GM19239 (cell line): ENCODE results near the gene PPP1R14D.

Experiments
- DNase-seq: peaks from one replicate; pipeline ENCODE4 v3.0.0; 2011; ENCODE audit warnings: low spot score; ENCODE audit not compliant: insufficient read length
- FAIRE-seq: peaks from 2 replicates; lab custom pipeline; 2011; peaks lifted over from hg19 to GRCh38; lab: Jason Lieb, UNC

Gene PPP1R14D

GRCh38 chr15:40853241-40853890 lies 24.9 kb upstream of the PPP1R14D start:
- DNase-seq (no peak), FAIRE-seq (no peak)

- FAIRE-seq = no peak
- DNase-seq = no peak
Observed at GRCh38 chr15:40852529-40852928, 24.0 kb upstream of the PPP1R14D start.

GRCh38 chr15:40850576-40851112 lies 22.1 kb upstream of the PPP1R14D start:
- DNase-seq = no peak
- FAIRE-seq = no peak

GRCh38 chr15:40847223-40847961 lies 18.9 kb upstream of the PPP1R14D start:
- DNase-seq (peak; percentile 75), FAIRE-seq (peak; percentile 94)

- FAIRE-seq (no peak), DNase-seq (no peak)
Observed at GRCh38 chr15:40846841-40847222, 18.3 kb upstream of the PPP1R14D start.

GRCh38 chr15:40845511-40846284 lies 17.2 kb upstream of the PPP1R14D start:
- no peak for FAIRE-seq
- no peak for DNase-seq

GRCh38 chr15:40845036-40845435 lies 16.5 kb upstream of the PPP1R14D start:
- no peak for FAIRE-seq
- no peak for DNase-seq

GRCh38 chr15:40844696-40845030 lies 16.2 kb upstream of the PPP1R14D start:
- no peak for FAIRE-seq
- peak; percentile 63 for DNase-seq

GRCh38 chr15:40843885-40844695 lies 15.6 kb upstream of the PPP1R14D start, which contains the start of gene SPINT1:
Gene SPINT1, plus strand, starts transcription at chr15:40844048. Its CDS starts 507 bp downstream, at chr15:40844555.
- FAIRE-seq = no peak
- peak; percentile 65 for DNase-seq

GRCh38 chr15:40843261-40843884 lies 14.9 kb upstream of the PPP1R14D start:
- DNase-seq = no peak
- FAIRE-seq = no peak

GRCh38 chr15:40841741-40842140 lies 13.2 kb upstream of the PPP1R14D start:
- DNase-seq = no peak
- FAIRE-seq = no peak

- DNase-seq (no peak), FAIRE-seq (no peak)
Observed at GRCh38 chr15:40838756-40839155, 10.2 kb upstream of the PPP1R14D start.

- DNase-seq (no peak), FAIRE-seq (no peak)
Observed at GRCh38 chr15:40836020-40836419, 7.5 kb upstream of the PPP1R14D start.

- FAIRE-seq = no peak
Observed at GRCh38 chr15:40832903-40833302, 4.4 kb upstream of the PPP1R14D start.

GRCh38 chr15:40831861-40832260 lies 3.4 kb upstream of the PPP1R14D start:
- no peak for FAIRE-seq
- DNase-seq = no peak

More at GRCh38 chr15:40832903-40833302, 4.4 kb upstream of the PPP1R14D start:
- DNase-seq = no peak

- no peak for FAIRE-seq
- DNase-seq = no peak
Observed at GRCh38 chr15:40830884-40831283, 2.4 kb upstream of the PPP1R14D start.

- no peak for FAIRE-seq
- no peak for DNase-seq
Observed at GRCh38 chr15:40829115-40829514, 607 bp upstream of the PPP1R14D start.

- FAIRE-seq (no peak), DNase-seq (no peak)
Observed at GRCh38 chr15:40826423-40827075, 2.0 kb downstream of the PPP1R14D start.
